ENCODE results near the gene OS9. TPM values are rescaled to one million over a fixed set of nuclear protein-coding genes. Genes with fewer than 3 reads are reported as not detected.

Gene OS9
- total and polyA plus RNA-seq, 4 donors, result 136 to 357 (median 216) TPM

DNA sequence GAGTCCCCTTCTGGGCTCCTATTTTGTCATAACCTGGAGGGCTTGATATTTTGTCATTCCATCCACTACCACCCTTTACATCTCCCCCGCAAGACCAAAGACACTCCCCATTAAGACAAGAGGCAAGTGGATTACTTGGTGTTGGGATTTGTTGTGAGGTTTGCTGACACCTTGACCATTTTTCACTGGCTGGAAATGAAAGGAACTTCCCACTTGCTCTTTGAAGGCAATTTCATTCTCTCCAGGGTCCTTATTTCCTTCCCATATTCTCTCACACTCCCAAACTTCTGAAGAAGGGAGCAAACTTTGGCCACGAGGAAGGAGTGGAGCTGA, 29.7 kb downstream of the OS9 start:
- DNase-seq (ENCODE audit: low spot score), result no peak
- no peak for TF ChIP-seq JUND (IDR thresholded peaks at IDR 0.05)
- TF ChIP-seq, protein P1, sequence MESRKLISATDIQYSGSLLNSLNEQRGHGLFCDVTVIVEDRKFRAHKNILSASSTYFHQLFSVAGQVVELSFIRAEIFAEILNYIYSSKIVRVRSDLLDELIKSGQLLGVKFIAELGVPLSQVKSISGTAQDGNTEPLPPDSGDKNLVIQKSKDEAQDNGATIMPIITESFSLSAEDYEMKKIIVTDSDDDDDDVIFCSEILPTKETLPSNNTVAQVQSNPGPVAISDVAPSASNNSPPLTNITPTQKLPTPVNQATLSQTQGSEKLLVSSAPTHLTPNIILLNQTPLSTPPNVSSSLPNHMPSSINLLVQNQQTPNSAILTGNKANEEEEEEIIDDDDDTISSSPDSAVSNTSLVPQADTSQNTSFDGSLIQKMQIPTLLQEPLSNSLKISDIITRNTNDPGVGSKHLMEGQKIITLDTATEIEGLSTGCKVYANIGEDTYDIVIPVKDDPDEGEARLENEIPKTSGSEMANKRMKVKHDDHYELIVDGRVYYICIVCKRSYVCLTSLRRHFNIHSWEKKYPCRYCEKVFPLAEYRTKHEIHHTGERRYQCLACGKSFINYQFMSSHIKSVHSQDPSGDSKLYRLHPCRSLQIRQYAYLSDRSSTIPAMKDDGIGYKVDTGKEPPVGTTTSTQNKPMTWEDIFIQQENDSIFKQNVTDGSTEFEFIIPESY (IDR thresholded peaks at IDR 0.05), result no peak
- no peak for TF ChIP-seq HNF4A (conservative IDR thresholded peaks at IDR 0.05)
- no peak for TF ChIP-seq FOXA1 (IDR thresholded peaks at IDR 0.05)
- TF ChIP-seq, protein P2, sequence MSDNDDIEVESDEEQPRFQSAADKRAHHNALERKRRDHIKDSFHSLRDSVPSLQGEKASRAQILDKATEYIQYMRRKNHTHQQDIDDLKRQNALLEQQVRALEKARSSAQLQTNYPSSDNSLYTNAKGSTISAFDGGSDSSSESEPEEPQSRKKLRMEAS (IDR thresholded peaks at IDR 0.05), result no peak
- TF ChIP-seq, protein P3, sequence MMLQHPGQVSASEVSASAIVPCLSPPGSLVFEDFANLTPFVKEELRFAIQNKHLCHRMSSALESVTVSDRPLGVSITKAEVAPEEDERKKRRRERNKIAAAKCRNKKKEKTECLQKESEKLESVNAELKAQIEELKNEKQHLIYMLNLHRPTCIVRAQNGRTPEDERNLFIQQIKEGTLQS (IDR thresholded peaks at IDR 0.05), result no peak
- TF ChIP-seq GABPA (IDR thresholded peaks at IDR 0.05 in 1 of 2, conservative IDR thresholded peaks at IDR 0.05 in 1 of 2), result no peak
- no peak for TF ChIP-seq RXRA (IDR thresholded peaks at IDR 0.05)
- TF ChIP-seq NR2F2 (IDR thresholded peaks at IDR 0.05), result no peak
- no peak for TF ChIP-seq SP1 (IDR thresholded peaks at IDR 0.05)
- no peak for TF ChIP-seq TAF1 (conservative IDR thresholded peaks at IDR 0.05)
- TF ChIP-seq, protein P4, sequence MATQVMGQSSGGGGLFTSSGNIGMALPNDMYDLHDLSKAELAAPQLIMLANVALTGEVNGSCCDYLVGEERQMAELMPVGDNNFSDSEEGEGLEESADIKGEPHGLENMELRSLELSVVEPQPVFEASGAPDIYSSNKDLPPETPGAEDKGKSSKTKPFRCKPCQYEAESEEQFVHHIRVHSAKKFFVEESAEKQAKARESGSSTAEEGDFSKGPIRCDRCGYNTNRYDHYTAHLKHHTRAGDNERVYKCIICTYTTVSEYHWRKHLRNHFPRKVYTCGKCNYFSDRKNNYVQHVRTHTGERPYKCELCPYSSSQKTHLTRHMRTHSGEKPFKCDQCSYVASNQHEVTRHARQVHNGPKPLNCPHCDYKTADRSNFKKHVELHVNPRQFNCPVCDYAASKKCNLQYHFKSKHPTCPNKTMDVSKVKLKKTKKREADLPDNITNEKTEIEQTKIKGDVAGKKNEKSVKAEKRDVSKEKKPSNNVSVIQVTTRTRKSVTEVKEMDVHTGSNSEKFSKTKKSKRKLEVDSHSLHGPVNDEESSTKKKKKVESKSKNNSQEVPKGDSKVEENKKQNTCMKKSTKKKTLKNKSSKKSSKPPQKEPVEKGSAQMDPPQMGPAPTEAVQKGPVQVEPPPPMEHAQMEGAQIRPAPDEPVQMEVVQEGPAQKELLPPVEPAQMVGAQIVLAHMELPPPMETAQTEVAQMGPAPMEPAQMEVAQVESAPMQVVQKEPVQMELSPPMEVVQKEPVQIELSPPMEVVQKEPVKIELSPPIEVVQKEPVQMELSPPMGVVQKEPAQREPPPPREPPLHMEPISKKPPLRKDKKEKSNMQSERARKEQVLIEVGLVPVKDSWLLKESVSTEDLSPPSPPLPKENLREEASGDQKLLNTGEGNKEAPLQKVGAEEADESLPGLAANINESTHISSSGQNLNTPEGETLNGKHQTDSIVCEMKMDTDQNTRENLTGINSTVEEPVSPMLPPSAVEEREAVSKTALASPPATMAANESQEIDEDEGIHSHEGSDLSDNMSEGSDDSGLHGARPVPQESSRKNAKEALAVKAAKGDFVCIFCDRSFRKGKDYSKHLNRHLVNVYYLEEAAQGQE (IDR thresholded peaks at IDR 0.05), result no peak
- TF ChIP-seq RAD21 (IDR thresholded peaks at IDR 0.05), result no peak
- TF ChIP-seq, protein P5, sequence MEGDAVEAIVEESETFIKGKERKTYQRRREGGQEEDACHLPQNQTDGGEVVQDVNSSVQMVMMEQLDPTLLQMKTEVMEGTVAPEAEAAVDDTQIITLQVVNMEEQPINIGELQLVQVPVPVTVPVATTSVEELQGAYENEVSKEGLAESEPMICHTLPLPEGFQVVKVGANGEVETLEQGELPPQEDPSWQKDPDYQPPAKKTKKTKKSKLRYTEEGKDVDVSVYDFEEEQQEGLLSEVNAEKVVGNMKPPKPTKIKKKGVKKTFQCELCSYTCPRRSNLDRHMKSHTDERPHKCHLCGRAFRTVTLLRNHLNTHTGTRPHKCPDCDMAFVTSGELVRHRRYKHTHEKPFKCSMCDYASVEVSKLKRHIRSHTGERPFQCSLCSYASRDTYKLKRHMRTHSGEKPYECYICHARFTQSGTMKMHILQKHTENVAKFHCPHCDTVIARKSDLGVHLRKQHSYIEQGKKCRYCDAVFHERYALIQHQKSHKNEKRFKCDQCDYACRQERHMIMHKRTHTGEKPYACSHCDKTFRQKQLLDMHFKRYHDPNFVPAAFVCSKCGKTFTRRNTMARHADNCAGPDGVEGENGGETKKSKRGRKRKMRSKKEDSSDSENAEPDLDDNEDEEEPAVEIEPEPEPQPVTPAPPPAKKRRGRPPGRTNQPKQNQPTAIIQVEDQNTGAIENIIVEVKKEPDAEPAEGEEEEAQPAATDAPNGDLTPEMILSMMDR (IDR thresholded peaks at IDR 0.05; ENCODE audit: low read depth, low read length, missing input control), result no peak
- TF ChIP-seq FOXA2 (IDR thresholded peaks at IDR 0.05), result no peak
- TF ChIP-seq HNF4G (IDR thresholded peaks at IDR 0.05), result no peak
- no peak for TF ChIP-seq EGR1 (IDR thresholded peaks at IDR 0.05; ENCODE audit: low read depth in 2 of 2)
- TF ChIP-seq YY1 (IDR thresholded peaks at IDR 0.05), result no peak
- 76% methylated on average over 2 of the region's 2 CpGs for WGBS
- Histone ChIP-seq H3K27ac (ENCODE audit: low read depth in 1 of 2, low read length in 2 of 2) (no peak overlapping the region), H3K4me3 (ENCODE audit: low read depth in 1 of 3, low read length in 3 of 3) (no peak overlapping the region), H3K4me1 (ENCODE audit: control insufficient read depth in 4 of 4, insufficient read depth in 4 of 4, low read length in 3 of 4) (peaks cover 0 to 14% (median 9%) of the 10 kb centered on the region in 4 donors), H3K36me3 (ENCODE audit: control insufficient read depth in 4 of 4, insufficient read depth in 3 of 4, low read depth in 1 of 4, low read length in 3 of 4) (peaks cover 7 to 32% (median 25%) of the 10 kb centered on the region in 4 donors), H3K9me3 (ENCODE audit: control insufficient read depth in 4 of 4, low read length in 3 of 4) (no peaks in the 10 kb centered on the region), H3K27me3 (ENCODE audit: control insufficient read depth in 4 of 4, insufficient read depth in 4 of 4, low read length in 3 of 4) (no peaks in the 10 kb centered on the region), H3K9ac (ENCODE audit: low read depth in 1 of 2, low read length in 2 of 2) (no peak overlapping the region)
